Uterus (tissue), 4 donors: ENCODE measurements around the gene DHPS. TPM values are rescaled to one million over a fixed set of nuclear protein-coding genes. Genes with fewer than 3 reads are reported as not detected.

ENCODE experiments used
- DNase-seq, 2 donors: peaks; one replicate each; pipeline ENCODE4 v3.0.0-alpha.2; 2019 to 2020
- H3K27ac ChIP-seq, 2 donors: fragments of 200-600 bp; sonication (generic); 1 replicate in 1 of 2; 2 replicates in 1 of 2; pipeline ENCODE4 v1.5.1; 2016 to 2018
- H3K27me3 ChIP-seq, 2 donors: fragments of 200-600 bp; sonication (generic); one replicate each; pipeline ENCODE4 v1.5.1; 2018 to 2019; ENCODE audit warnings: control low read depth in 1 of 2
- H3K36me3 ChIP-seq, 2 donors: fragments of 200-600 bp; sonication (generic); one replicate each; pipeline ENCODE4 v1.5.1; 2019; ENCODE audit warnings: control low read depth in 1 of 2
- H3K4me1 ChIP-seq, 2 donors: fragments of 200-600 bp; sonication (generic); one replicate each; pipeline ENCODE4 v1.5.1; 2018 to 2019; ENCODE audit warnings: control low read depth in 1 of 2
- H3K4me3 ChIP-seq, 2 donors: fragments of 200-600 bp; sonication (generic); 1 replicate in 1 of 2; 2 replicates in 1 of 2; pipeline ENCODE4 v1.5.1; 2018 to 2019; ENCODE audit warnings: mild to moderate bottlenecking in 1 of 2
- H3K9me3 ChIP-seq, 2 donors: fragments of 200-600 bp; sonication (generic); one replicate each; pipeline ENCODE4 v1.5.1; 2019; ENCODE audit warnings: control low read depth in 1 of 2
- CTCF ChIP-seq, 4 experiments: fragments of 200-600 bp in 2 of 4; fragments of 450-650 bp in 2 of 4; sonication (generic) in 2 of 4; IDR thresholded peaks; one replicate each; pipeline ENCODE4 v1.5.1; 2016 to 2019; ENCODE audit warnings: antibody characterized with exemption in 4 of 4, mild to moderate bottlenecking in 2 of 4, moderate library complexity in 1 of 4
- POLR2A ChIP-seq, 2 donors: fragments of 450-650 bp; IDR thresholded peaks; one replicate each; pipeline ENCODE4 v1.6.1; 2016; ENCODE audit warnings: antibody characterized with exemption in 2 of 2, mild to moderate bottlenecking in 1 of 2, moderate library complexity in 1 of 2
- intact Hi-C: fragments of 100-400 bp; cut with DNase I; formaldehyde crosslinking; loops from one replicate; pipeline ENCODE4 v1.15.1; 2023; ENCODE audit warnings: low total_unique reads
- total RNA-seq, 4 donors: library from RNA; depleted of rRNA in 3 of 4; stranded (reverse); fragments of >200 nt in 3 of 4; gene quantifications; one replicate each; pipeline versions ENCODE4 v1.1.0 to v1.2.4, GENCODE V29; 2014 to 2023
- donor health status: DM: yes; HTN: yes; CAD: no.

The DHPS gene
- total RNA-seq, 4 donors from 2014 or later = 70.9 to 125 (median 97.1) TPM

- no peak for DNase-seq
- intact Hi-C loops = no loop called here
- Histone ChIP-seq H3K27ac (no peak overlapping the region), H3K4me1 (peaks cover 7% of the 10 kb centered on the region in 2 donors), H3K27me3 (no peaks in the 10 kb centered on the region), H3K9me3 (no peaks in the 10 kb centered on the region), H3K4me3 (no peak overlapping the region), H3K36me3 (no peaks in the 10 kb centered on the region)
- TF ChIP-seq POLR2A (IDR thresholded peaks at IDR 0.05) = no peak
- TF ChIP-seq CTCF (IDR thresholded peaks at IDR 0.05) = no peak
Observed at GRCh38 chr19:12672744-12673143, 8.9 kb downstream of the DHPS start.

- DNase-seq = no peak
- Histone ChIP-seq H3K9me3 (no peaks in the 10 kb centered on the region), H3K4me3 (peak overlapping the region; percentile 64 to 98), H3K4me1 (peaks cover 11 to 14% of the 10 kb centered on the region in 2 donors), H3K27me3 (no peaks in the 10 kb centered on the region), H3K27ac (peak overlapping the region; percentile 95 to 99), H3K36me3 (no peaks in the 10 kb centered on the region)
- intact Hi-C loops = no loop called here
- no peak for TF ChIP-seq CTCF (IDR thresholded peaks at IDR 0.05)
- TF ChIP-seq POLR2A (IDR thresholded peaks at IDR 0.05) = no peak
Observed at GRCh38 chr19:12670159-12670928, 11.3 kb downstream of the DHPS start.

GRCh38 chr19:12669270-12670158 is 12.2 kb downstream of the DHPS start:
- intact Hi-C loops = no loop called here
- Histone ChIP-seq H3K27me3 (no peaks in the 10 kb centered on the region), H3K36me3 (no peaks in the 10 kb centered on the region), H3K4me1 (peaks cover 11 to 14% of the 10 kb centered on the region in 2 donors), H3K9me3 (no peaks in the 10 kb centered on the region), H3K4me3 (peak overlapping the region; percentile 64 to 98), H3K27ac (peak overlapping the region; percentile 95 to 99)
- DNase-seq = peak; percentile 72 to 78
- TF ChIP-seq POLR2A (IDR thresholded peaks at IDR 0.05) (peak in 1 of 2 donors; percentile 27), CTCF (IDR thresholded peaks at IDR 0.05) (peak in 1 of 4 experiments; percentile 6)

GRCh38 chr19:12668932-12669269 is 12.8 kb downstream of the DHPS start:
- peaks cover 11 to 14% of the 10 kb centered on the region in 2 donors for H3K4me1 ChIP-seq
- DNase-seq = peak; percentile 47 to 54
- H3K4me3 ChIP-seq = peak overlapping the region; percentile 64 to 98
- intact Hi-C loops = no loop called here
- no peaks in the 10 kb centered on the region for H3K9me3 ChIP-seq
- H3K36me3 ChIP-seq = no peaks in the 10 kb centered on the region
- no peaks in the 10 kb centered on the region for H3K27me3 ChIP-seq
- TF ChIP-seq CTCF (IDR thresholded peaks at IDR 0.05) = no peak
- TF ChIP-seq POLR2A (IDR thresholded peaks at IDR 0.05) = no peak
- H3K27ac ChIP-seq = peak overlapping the region; percentile 95 to 99

GRCh38 chr19:12668346-12668745 is 13.3 kb downstream of the DHPS start:
- H3K9me3 ChIP-seq = no peaks in the 10 kb centered on the region
- no peaks in the 10 kb centered on the region for H3K27me3 ChIP-seq
- peak overlapping the region; percentile 95 to 99 for H3K27ac ChIP-seq
- TF ChIP-seq CTCF (IDR thresholded peaks at IDR 0.05) (no peak), POLR2A (IDR thresholded peaks at IDR 0.05) (no peak)
- H3K36me3 ChIP-seq = no peaks in the 10 kb centered on the region
- intact Hi-C loops = no loop called here
- peak overlapping the region; percentile 64 to 98 for H3K4me3 ChIP-seq
- H3K4me1 ChIP-seq = peaks cover 11 to 14% of the 10 kb centered on the region in 2 donors
- no peak for DNase-seq
